GM18861 (cell line): Measurements from ENCODE around the gene ZNF35.
"Not testable (repeated sequence)": the region's sequence is repeated elsewhere in the genome, so short reads cannot be mapped to it uniquely, and the experiment has no call there.

Source experiments
- ATAC-seq: cut with Tn5 transposase; IDR thresholded peaks from one replicate; pipeline ENCODE4 v1.9.1; 2021; ENCODE audit not compliant: unreplicated experiment

Gene ZNF35

DNA sequence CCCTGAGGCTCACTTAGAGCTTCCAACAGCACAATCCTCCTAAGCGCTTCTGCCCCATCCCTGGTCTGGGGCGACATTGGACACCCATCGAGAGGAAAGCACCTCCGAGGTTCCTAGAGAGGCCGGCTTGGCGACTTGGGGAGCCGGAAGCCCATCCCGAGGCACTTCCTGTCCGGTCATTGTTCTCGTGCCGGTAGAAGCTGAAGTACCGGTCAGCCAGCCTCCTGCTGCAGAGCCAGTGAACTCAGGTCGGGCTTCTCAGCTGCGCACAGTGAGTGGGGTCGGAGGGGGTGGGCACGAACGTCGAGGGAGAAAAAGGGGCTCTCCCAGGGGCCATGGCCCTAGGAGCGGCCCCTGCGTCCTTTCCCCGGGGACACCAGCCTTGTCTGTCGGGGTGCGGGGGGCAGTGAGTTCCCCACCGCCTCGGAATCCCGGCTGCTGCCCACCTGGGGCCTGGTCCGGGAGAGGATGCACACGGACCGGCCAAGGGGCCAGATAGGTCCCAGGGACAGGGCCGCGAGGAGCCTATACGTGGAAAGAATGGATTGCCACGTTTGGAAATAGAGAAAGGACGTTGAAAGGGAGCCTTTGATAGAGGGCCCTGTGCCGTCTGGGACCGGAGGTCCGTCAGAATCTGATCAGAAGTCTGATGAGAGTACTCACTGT, at the start of gene ZNF35:
ZNF35 (plus strand) TSS at position 169 of the 666 bp plus-strand sequence. CDS start 2,336 bp downstream, outside the sequence.
- ATAC-seq: peak; percentile 87

DNA sequence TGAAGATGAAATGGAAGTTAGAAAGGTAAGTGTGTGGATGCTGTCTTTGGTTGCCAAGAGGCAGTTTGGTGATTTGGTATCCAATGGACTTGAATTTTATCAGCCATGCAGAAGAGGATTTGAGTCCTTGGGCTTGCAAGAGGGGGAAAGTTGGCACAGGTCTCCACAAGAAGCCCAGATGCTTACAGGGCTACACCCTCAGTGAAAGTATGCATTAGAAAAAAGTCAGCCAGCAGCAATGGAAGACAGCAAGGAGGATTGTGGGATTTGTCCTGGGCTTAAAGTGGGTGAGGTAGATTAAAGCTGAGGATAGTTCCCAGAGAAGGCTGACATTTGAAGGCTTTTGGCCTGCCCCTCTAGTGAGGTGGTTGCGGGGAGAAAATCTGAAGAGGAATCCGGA, 46.8 kb upstream of the ZNF35 start:
- no peak for ATAC-seq

DNA sequence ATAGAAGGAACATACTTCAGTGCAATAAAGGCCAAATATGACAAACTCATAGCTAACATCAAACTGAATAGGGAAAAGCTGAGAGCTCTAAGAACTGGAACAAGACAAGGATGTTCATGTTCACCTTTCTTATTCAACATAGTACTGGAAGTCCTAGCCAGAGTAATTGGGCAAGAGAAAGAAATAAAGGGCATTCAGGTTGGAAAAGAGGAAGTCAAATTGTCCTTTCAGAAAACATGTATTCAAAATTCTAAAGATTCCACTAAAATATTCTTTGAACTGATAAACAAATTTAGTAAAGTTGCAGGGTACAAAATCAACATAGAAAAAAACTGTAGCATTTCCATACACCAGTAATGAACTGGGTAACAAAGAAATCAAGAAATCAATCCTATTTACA, 35.9 kb upstream of the ZNF35 start:
- ATAC-seq: no peak

DNA sequence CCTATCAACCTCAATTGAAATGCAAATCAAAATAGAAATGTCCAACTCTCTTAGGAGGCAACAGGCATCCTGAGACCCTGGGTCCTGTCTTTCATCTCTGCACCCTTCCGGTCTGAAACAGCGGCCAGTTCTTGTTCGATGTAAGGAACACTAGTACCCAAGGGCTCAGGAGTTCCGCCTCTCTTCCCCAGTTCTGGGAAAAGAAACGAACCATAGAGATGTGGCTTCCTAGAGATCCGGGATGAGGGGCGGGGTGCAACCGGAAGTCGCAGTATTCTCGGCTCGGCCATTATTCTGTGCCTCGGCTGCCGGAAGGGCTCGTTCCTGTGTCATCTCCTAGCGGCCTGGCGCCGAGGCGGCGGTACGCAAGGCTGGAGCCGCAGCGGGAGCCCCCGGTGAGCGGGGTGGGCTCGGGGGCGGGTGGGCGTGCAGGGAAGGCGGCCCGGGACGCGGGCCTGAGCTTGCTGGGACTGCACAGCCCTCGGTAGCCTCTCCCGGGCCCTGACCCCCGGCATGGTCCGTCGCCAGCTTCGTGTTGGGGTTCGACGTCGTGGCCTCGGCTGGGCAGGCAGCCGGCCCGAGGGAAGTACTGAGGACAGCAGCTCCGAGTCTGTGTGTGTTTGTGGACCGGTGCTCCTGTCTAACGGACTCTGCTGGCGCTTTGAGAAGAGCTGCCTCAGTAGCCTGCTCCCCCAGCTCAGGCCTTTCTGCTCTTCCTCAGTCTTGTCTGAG, 23.6 kb upstream of the ZNF35 start, which contains the start of gene ZNF197:
ZNF197 (plus strand) TSS at position 288 of the 732 bp plus-strand sequence. CDS start 4,119 bp downstream, outside the sequence.
- peak; percentile 79 for ATAC-seq

DNA sequence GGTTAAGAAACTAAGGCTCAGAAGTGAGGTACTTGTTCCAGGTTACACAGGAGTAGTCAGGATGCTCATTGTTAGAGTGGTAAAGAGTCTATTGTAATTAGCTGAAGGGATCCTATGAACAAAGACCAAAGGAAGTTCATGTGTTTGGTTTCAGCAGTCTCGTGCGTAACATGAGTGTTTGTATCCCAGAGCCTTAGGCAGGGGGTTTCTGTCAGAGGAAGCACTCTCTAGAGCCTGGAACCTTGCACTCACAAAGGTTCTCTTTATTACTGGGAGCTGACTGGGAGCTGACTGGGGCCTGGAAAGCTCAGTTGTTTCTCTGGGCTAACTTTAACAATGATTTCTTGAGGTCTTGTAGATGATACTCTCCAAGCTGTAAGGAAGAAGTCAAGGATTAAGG, 19.8 kb upstream of the ZNF35 start:
- no peak for ATAC-seq

DNA sequence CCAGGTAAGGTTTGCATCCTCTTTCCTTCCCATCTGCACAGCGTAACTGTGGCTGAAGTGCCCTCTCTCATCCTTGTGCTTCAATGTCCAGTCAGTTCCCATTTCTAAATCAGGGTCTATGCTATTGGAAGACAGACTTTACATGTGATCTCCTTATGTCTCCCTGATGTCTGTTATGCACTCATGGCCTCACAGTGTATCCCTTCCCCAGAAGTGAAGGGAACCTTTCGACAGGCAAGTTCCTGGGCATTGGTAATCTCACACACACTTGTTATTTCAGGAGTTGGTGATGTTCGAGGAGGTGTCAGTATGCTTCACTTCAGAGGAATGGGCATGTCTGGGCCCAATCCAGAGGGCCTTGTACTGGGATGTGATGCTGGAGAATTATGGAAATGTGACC, 16.3 kb upstream of the ZNF35 start:
- ATAC-seq: no peak

DNA sequence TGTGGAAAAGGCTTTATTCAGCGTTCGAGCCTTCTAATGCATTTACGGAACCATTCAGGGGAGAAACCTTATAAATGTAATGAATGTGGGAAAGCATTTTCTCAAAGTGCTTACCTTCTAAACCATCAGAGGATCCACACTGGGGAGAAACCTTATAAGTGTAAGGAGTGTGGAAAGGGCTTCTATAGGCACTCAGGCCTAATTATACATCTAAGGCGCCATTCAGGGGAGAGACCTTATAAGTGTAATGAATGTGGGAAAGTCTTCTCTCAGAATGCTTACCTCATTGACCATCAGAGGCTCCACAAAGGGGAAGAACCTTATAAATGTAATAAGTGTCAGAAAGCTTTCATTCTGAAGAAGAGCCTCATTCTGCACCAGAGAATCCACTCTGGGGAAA, 6.2 kb upstream of the ZNF35 start:
- no peak for ATAC-seq

DNA sequence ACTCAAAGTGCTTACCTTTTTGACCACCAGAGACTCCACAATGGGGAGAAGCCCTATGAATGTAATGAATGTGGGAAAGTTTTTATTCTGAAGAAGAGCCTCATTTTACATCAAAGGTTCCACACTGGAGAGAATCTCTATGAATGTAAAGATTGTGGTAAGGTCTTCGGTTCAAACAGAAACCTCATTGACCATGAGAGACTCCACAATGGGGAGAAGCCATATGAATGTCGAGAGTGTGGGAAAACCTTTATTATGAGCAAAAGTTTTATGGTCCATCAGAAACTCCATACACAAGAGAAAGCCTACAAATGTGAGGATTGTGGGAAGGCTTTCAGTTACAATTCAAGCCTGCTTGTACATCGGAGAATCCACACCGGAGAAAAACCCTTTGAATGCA, 5.5 kb upstream of the ZNF35 start:
- no peak for ATAC-seq

DNA sequence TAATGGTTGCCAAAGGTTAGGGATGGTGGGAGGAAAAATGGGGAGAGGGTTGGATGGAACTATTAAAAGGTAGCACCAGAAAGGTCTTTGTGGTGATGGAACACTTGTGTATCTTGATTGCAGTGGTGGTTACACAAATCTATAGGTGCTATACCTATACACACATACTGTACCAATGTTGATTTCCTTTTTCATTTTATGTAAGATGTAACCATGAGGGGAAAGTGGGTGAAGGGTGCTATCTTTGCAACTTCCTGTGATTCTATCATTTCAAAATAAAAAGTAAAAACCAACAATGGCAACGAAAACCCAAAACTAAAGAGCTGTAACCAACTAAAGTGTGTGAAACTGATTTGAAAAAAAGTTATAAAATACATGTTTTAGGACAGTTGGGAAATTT, 761 bp upstream of the ZNF35 start:
- no peak for ATAC-seq

DNA sequence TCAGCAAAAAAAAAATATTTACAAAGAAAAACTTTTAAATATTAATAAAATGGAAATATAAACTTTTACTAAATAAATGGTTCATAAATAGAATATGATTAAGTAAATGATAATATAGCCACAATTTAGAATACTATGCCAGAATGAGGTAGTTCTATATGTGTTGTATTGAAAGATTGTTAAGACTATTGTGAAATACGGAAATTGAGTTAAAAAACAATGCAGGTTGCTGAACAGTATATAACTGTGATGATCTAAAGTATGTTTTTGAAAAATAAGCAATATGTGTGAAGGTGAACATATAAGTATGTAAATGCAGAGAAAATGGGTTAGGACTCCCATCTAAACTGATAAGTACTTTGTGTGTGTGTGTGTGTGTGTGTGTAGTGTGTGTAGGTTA, 1.2 kb downstream of the ZNF35 start:
- ATAC-seq: no peak

DNA sequence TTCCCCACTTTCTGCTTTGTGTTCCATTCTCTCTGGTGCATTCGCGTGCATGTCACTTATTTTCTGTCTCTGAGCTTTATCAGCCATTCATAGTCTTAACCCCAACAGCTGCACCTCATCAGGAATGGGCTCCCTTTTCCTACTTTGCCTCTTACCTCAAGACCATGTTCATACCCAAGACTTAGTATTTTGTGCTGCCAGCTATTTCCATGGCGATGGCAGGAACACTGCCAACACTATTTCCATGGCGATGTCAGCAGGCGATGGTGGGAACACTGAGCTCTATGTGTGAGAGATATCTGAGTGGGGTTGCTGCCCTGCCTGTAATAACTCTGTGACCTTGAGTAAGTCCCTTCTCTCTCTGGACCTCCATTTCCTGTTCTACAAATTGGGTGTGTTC, 5.5 kb downstream of the ZNF35 start:
- ATAC-seq: no peak

DNA sequence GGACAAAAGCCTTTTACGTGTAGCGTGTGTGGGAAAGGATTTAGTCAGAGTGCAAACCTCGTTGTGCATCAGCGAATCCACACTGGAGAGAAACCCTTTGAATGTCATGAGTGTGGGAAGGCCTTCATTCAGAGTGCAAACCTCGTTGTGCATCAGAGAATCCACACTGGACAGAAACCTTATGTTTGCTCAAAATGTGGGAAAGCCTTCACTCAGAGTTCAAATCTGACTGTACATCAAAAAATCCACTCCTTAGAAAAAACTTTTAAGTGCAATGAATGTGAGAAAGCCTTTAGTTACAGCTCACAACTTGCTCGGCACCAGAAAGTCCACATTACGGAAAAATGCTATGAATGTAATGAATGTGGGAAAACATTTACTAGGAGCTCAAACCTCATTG, 10.5 kb downstream of the ZNF35 start:
- ATAC-seq: no peak

DNA sequence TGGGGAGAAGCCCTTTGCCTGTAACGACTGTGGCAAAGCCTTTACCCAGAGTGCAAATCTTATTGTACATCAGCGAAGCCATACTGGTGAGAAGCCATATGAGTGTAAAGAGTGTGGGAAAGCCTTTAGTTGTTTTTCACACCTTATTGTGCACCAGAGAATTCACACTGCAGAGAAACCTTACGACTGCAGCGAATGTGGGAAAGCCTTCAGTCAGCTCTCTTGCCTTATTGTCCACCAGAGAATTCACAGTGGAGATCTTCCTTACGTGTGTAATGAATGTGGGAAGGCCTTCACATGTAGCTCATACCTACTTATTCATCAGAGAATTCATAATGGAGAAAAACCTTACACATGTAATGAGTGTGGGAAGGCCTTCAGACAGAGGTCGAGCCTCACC, 10.9 kb downstream of the ZNF35 start:
- no peak for ATAC-seq

DNA sequence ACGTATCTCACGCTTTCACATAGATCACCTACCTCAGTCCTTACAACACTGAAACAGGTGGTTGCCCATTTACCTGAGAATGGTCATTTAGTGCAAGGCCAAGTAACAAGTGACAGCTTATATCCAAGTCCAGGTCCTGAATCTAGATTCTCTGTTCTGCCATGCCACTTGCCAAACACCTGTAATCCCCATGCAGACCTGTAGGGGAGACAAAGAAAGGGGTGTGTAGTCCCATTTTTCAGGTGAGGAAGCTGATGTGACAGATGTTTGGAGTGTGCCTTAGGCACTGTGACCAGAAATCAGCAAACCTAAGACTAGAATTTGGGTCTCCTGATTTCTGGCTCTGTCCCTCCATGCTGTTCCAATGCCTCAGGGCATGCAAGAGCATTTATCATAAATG, 12.7 kb downstream of the ZNF35 start:
- ATAC-seq: no peak

DNA sequence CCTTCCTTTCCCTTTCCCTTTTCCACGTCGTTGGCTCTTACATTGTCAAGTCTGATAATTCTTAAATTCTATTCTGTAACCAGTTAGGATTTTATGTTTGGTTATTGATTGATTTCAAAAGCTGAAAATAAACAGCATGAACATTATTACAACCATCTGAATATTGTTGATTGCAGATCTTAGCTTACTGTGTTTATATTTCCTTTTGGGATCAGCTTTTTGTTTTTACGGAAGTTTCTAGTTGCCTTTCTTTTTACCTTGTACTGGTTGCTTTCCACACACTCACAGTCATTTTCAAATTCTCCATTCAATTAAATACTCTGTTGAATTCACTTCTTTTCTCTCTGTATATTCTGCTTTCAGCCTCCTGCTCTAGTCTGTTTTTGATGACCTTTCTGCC, 16.6 kb downstream of the ZNF35 start:
- ATAC-seq: no peak

DNA sequence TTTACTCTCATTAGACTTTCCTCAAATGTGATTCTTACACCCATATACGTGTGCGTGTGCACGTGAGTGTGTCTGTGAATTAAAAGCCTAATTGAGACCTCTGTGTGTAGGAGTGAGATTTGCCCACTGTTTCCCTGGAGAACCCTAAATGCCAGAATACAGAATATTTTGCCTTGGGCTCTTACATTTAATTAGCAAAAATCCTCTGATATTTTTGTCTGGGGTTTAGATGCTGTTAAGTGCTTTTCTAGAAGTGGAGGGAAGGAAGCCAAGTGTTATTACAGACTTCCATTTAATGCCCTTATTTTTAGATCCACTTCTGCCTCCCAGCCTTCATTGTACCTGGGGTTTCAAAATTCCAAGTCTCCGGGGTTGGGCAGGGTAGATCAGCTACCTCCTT, 17.8 kb downstream of the ZNF35 start:
- ATAC-seq: no peak

DNA sequence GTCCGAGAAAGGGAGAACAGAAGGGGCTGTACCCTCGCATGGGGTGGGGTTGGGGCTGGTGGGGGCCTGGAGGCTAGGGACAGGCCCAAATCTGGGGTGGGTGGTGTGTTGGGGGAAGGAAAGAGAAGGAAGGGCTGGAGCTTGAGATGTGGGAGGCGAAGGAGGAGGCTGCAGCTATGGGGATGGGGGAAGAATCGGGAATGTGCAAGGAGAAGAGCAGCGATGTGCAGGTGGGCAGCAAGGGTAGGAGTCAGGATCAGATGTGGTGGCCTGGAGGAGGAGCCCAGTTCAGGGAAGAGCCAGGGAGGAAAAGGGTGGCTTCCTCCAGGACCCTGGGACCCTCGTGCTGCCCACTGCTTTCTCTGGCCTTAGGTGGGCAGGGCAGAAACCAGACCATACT, 21.2 kb downstream of the ZNF35 start:
- ATAC-seq: no peak

DNA sequence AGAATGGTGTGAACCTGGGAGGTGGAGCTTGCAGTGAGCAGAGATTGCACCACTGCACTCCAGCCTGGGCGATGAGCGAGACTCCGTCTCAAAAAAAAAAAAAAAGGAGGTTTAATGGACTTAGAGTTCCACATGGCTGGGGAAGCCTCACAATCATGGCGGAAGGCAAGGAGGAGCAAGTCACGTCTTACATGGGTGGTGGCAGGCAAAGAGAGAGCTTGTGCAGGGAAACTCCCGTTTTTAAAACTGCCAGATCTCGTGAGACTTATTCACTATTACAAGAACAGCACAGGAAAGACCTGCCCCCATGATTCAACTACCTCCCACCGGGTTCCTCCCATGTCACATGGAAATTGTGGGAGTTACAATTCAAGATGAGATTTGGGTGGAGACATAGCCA, 24.9 kb downstream of the ZNF35 start:
- not testable (repeated sequence) for ATAC-seq

DNA sequence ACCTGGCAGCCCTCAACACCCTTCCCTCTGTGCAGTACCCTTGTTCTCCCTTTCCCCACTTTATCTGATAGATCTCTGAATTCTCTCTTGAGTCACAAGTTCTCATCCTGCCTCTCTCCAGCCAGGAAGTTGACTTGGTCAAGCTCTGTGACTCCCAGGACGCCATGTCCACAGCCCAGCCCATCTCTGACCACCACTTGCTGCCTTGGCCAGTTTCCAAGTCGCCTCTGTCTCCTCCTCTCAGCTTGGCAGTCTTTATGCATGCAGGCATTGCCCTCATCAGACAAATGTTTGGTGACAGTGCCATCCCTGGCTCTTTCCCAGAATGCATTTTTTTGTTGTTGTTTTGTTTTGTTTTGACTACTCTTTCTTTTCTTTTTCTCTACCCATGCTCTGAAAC, 25.7 kb downstream of the ZNF35 start:
- ATAC-seq: no peak

DNA sequence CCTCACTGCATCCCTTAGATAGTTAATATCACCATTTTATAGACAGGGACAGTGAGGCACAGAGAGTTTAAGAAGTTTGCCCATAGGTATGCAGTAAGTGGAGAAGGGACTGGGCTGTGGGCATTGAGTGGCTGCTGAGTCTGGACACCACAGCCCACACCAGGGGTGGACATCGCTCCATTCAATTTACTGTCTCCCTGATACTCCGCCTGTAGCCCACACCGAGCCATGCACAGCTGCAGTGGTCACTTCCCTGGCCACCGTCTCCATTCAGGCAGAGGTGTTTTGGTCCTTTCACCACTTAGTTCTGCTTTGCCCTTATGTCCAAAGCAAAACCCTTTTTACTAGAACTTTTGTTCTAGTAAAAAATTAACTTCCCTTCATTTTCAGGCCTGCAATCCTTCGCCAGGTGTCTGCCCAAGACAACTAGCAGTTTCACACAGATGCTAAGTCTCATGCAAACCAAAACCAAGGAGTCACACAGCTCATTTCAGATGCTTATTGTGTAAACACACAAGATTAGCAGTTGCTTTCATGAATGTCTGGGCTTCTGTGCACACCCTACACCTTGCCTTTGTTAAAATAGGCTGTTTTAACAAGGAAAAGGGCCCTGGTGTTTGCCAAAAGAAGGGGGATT, 30.1 kb downstream of the ZNF35 start:
- ATAC-seq: no peak

DNA sequence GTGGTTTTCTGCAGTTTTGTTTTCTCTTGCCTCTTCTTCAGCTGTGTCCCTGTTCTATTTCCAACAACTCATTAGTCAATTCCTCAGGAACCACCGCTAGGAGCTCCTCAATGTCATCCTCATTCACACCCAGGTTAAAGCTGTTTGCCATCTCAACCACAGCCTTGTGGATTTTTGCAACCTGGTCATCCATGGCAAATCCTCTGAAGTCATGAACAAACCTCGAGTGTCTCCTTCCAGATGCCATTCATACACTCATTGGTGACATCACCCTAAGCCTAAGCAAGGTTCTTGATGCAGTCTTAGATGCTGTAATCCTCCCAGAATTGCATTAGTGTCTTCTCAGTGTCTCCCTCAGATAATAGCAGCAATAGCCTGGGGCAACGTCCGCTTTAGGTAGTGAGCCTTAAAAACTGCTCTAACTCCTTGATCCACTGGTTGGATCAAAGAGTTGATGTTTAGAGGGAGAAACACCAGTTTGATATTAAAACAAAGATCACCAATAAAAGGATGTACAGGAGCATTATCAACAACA, 32.5 kb downstream of the ZNF35 start:
- ATAC-seq: no peak
